Stimulated activated CD4-positive, alpha-beta T cell treated with anti-CD3 and anti-CD28 coated beads, TNF-alpha, amount 100 ng/mL, for 1 hour (primary cell): ENCODE measurements around the gene ZNF518B.

Experiments used
- DNase-seq, 3 donors: peaks; one replicate each; pipeline ENCODE4 v3.0.0-alpha.2; 2020; ENCODE audit warnings: low read depth in 3 of 3, low spot score in 1 of 3

The ZNF518B gene, protein sequence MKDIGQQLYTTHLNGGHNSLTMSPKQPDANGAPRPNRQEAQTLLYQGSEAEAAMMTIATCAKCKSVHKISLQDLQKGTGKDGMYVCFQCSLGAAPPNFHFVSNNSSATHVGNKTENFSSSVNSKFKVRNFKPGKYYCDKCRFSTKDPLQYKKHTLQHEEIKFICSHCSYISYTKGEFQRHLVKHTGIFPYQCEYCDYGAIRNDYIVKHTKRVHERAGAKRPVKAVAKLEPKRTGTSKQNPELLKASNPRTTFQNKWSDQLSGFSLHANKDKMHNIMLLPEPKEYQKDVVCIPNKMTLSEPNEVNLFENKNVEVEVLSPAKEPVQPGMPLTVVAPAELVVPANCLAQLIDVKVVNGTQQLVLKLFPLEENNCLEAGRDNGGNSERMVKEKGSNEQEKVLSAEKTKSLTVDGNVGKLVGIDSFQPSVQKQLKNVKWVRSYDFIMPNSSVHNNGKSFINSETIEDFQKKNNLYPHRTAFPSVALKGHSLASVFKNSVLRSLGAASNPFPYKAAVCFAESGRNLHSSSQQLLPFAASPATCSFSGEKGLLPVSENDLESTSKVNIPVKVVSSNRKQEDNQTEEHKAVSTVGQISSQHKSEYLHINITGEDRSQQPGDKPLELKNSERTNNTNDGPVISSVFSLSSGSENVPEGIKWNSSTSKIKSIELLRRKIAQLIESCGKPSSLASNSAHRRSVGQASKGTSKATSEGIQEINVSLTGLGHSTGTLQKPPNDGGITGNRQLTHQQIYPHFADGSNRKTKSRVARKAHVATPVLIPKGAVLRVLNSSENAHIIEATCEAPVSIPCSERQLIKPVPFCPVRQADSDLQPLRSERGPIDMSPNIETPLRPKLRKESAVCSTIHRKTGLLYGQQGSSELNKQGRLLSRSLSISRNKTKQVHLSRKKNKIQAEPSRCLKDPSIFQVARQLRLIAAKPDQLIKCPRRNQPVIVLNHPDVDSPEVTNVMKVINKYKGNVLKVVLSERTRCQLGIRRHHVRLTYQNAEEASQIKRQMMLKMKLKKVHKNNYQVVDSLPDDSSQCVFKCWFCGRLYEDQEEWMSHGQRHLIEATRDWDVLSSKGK

GRCh38 chr4:10457255-10457801 lies at the start of gene ZNF518B:
ZNF518B (minus strand) TSS chr4:10457426; CDS start chr4:10446328, 11,098 bp downstream.
- DNase-seq = peak; percentile 24 to 71 (median 60)

GRCh38 chr4:10506077-10506476 lies 48.9 kb upstream of the ZNF518B start:
- no peak for DNase-seq

DNA sequence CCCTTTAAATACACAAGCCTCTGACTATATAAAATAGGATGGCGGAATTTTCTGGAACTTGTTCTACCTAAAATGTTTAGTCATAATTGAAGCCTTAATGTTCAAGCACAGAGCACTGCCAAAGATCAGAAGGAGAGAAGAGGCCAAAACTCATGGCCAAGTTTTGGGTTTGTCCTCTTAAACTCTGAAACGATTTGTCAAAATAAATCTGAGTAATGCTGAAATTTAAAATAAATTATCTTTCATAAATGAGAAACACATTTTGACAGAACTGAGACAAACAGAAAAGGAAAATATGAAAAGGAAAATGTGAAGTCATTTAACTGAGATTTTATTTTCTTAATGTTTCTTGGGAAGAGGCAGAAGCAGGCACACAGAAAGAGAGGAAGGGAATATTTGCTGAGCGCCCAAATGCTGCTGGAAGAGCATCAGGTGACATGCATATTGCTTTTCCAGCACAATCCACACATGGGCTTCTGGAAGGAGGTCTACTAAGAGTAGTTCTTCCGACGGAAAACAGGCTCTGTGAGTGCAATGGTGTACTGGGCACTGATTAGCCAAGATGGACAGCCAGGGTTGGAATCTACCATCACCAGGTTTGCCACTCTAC lies 47.4 kb upstream of the ZNF518B start:
- no peak for DNase-seq

DNA sequence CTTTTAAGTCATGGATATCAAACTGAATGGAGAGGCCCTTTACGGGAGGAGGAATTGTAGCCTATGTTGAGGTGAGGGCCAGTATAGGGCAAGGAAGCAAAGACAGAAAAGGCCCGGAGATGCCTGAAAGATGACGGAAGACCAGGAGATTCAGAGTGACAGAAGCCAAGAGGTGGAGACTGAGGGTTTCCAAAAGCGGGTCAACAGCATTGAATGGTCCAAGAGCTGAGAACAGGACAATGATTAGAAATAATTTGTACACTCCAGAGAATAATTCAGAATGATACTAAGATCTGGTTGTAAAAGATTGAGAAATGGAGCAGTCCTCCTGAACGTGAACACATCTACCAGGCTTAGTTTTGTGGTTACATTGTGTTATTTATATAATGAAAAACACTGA lies 45.5 kb upstream of the ZNF518B start:
- DNase-seq = no peak

GRCh38 chr4:10500776-10501175 lies 43.5 kb upstream of the ZNF518B start:
- DNase-seq = no peak

DNA sequence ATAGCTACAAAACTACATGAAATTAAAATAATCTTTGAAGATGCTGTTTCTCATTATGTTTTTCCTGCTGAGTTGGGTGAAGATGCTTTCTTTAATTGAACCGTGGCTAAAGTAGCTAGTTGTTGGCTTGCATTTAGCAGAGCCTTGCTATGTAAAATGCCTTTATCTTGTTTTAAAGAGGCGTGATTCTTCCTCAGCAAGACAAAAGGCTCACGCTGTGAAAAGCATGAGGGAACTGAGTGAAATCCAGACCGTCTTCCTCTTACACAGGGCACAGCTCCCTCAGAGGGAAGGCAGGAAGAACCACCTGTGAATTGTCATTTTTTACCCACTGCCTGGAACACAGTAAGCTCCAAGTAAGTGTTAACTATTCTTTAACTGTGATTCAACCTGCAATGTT lies 39.0 kb upstream of the ZNF518B start:
- no peak for DNase-seq

DNA sequence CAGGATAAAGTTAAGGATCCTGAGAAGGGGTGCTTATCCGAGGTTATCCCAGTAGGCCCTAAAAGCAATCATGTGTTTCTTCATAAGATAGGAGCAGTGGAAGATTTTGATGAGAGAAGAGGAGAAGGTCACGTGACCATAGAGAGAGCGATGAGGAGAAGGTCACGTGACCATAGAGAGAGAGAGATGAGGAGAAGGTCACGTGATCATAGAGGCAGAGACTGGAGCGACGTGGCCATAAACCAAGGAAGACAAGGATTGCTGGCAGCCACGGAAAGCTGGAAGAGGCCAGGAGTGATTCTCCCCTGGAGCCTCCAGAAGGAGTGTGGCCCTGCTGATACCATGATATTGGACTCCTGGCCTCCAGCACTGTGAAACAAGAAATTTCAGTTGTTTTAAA lies 38.4 kb upstream of the ZNF518B start:
- DNase-seq = no peak

DNA sequence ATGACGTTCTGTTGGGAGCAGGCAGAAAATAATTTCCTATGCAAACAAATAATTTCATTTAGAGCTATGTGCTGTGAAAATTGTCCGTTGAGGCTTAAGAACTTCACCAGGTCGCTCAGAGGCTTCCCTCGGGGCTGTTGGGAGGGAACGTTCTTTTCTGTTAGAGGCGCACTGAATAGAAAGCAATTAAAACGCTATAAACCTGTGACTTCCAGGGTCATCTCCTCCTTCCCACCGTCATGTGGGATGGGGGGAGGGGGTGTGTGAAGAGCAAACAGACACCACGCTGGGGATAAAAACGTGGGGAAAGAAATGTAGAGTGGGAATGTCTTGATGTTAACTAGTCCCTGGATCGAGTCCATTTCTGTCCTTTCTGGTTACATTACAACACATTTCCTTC lies 35.2 kb upstream of the ZNF518B start:
- DNase-seq = no peak

- DNase-seq = no peak
Measured at GRCh38 chr4:10491401-10491800, 34.2 kb upstream of the ZNF518B start.

- DNase-seq = no peak
Measured at GRCh38 chr4:10490996-10491395, 33.8 kb upstream of the ZNF518B start.

- no peak for DNase-seq
Measured at GRCh38 chr4:10482913-10483312, 25.7 kb upstream of the ZNF518B start.

DNA sequence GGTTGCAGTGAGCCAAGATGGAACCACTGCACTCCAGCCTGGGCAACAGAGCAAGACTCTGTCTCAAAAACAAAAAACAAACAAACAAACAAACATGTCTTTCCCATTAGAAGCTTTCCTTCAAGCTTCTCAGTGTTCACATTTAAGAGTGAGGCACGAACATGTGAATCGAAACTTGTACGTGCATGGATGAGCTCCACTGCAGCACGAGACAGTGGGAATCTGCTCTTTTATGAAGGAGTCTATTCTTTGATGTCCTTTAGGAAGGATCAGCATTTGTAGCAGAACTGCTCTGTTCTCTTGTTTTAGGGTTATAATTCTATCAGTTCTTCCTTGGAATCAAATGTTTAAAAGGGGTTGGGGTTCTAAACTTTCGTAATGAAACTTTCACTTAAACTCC lies 23.4 kb upstream of the ZNF518B start:
- DNase-seq = no peak

- no peak for DNase-seq
Measured at GRCh38 chr4:10478621-10479020, 21.4 kb upstream of the ZNF518B start.

DNA sequence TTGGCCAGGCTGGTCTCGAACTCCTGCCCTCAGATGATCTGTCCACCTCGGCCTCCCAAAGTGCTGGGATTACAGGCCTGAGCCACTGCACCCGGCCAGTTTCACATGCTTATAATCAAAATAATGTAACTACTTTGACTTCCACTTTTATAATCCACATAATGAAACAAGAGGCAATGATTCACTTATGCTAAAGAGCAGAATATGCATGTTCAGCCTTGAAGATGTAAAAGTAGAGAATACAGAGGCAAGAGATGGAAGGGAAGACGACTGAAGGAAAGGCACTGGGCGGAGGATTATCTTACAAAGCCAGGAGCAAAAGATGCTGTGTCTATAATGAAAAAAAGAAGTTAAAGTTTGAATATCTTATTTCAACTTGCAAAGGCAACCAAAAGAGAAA lies 13.3 kb upstream of the ZNF518B start:
- no peak for DNase-seq

GRCh38 chr4:10466161-10466560 lies 8.9 kb upstream of the ZNF518B start:
- DNase-seq = no peak

DNA sequence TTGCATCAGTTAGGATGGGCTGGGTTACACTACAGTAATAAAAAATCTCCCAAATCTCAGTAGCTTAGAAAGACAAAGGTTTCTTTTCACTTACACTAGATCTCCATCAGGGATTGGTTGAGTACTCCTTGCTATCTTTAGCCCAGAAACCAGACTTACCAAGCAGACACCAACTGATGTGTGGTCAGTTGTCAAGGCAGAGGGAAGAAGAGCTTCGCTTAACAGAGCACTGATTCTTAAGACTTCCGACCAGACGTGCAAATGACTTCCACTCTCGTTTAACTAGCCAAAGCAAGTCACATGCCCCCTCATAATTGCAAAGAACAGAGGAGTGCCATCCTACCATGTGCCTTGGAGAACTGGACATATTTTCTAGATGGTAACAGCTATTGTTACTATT lies 5.7 kb upstream of the ZNF518B start:
- no peak for DNase-seq

GRCh38 chr4:10461850-10462400 lies 4.7 kb upstream of the ZNF518B start:
- DNase-seq = no peak

DNA sequence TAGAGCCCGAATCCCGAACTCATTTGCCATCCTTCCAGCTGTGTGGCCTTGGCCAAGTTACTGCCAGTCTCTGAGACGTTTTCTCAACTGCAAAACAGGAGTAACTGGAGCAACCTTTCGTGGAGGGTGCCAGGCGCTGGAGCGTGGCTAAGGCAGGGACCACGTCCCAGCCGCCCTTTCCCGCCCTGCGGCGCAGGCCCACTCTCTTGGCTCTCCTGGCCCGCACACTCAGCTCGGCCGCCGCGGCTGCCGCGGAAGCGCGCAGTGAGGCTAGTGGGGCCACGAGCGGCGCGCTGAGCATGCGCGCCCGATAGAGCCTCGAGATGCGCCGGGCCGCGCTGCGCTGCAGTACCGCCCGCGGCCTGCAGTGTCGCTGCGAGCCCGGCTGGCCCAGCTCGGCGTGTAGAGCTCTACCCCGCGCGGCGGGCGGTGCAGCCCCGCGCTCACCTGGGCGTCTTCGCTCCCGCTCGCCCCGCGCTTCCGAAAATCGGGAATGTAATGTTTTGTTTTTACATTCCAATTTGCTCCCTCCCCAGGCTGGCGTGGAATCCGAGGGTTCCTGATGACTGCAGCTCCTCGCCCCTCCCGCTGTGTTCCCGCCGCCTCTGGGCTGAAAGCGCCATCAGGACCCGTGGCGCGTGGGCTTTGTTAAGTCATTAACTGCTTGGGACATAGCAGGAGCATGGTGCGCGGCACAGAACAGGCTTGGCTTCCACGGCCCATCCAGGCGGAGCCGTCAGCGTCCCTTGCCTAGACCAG lies 4.0 kb upstream of the ZNF518B start:
- DNase-seq = peak; percentile 31 to 67 (median 52)

- DNase-seq = no peak
Measured at GRCh38 chr4:10460313-10461047, 3.3 kb upstream of the ZNF518B start.
